ENCODE data around the gene CLDN19. TPM values are rescaled to one million over a fixed set of nuclear protein-coding genes. Genes with fewer than 3 reads are reported as not detected.

The CLDN19 gene
- not detected in 2 replicates for total RNA-seq (ENCODE audit: low replicate concordance)

GRCh38 chr1:42739753-42740700 is at the start of gene CLDN19:
TSS of gene CLDN19 (minus strand) at chr1:42740236. CDS start at chr1:42740063, 173 bp downstream.

GRCh38 chr1:42784946-42785693 is 45.1 kb upstream of the CLDN19 start, which contains the start of gene TMEM269:
TSS of gene TMEM269 (plus strand) at chr1:42784991. CDS start at chr1:42789894, 4,903 bp downstream.

GRCh38 chr1:42766741-42767509 is 26.9 kb upstream of the CLDN19 start, which contains the start of the genes C1orf50 and P3H1:
TSS of gene C1orf50 (plus strand) at chr1:42767249. CDS start at chr1:42767312, 63 bp downstream.
TSS of gene P3H1 (minus strand) at chr1:42767028. CDS start at chr1:42766971, 57 bp downstream.

Other genes with a start within 250 kb of the CLDN19 start
- 20.9 and 28.3 TPM in 2 replicates for gene PPIH, start 81.8 kb downstream of the CLDN19 start, total RNA-seq (ENCODE audit: low replicate concordance)
- gene YBX1, start 57.8 kb downstream of the CLDN19 start, total RNA-seq (ENCODE audit: low replicate concordance), result 851 and 971 TPM in 2 replicates
- 77.6 and 205 TPM in 2 replicates for gene P3H1, start 26.8 kb upstream of the CLDN19 start, total RNA-seq (ENCODE audit: low replicate concordance)
- gene C1orf50, start 27.0 kb upstream of the CLDN19 start, total RNA-seq (ENCODE audit: low replicate concordance), result 0.82 and 3.2 TPM in 2 replicates
- gene TMEM269, start 44.8 kb upstream of the CLDN19 start, total RNA-seq (ENCODE audit: low replicate concordance), result 0.12 TPM in 1 of 2 replicates, not detected in the other
- gene ERMAP, start 76.9 kb upstream of the CLDN19 start, total RNA-seq (ENCODE audit: low replicate concordance), result 8.3 and 10.4 TPM in 2 replicates
- gene SVBP, start 77.2 kb upstream of the CLDN19 start, total RNA-seq (ENCODE audit: low replicate concordance), result 5.0 and 18.3 TPM in 2 replicates
- 8.8 and 11.6 TPM in 2 replicates for gene ZNF691, start 106.4 kb upstream of the CLDN19 start, total RNA-seq (ENCODE audit: low replicate concordance)
- 43.1 and 92.6 TPM in 2 replicates for gene SLC2A1, start 218.6 kb upstream of the CLDN19 start, total RNA-seq (ENCODE audit: low replicate concordance)

All from smooth muscle cell of the coronary artery (primary cell).